ENCODE results near the gene MRGPRF.

- no peak for TF ChIP-seq CTCF (IDR thresholded peaks at IDR 0.05 in 4 of 5, conservative IDR thresholded peaks at IDR 0.05 in 1 of 5)
- TF ChIP-seq POLR2A (IDR thresholded peaks at IDR 0.05) = no peak
These were observed 11.5 kb upstream of the MRGPRF start for GRCh38 chr11:69024509-69024908.

Measured in gastrocnemius medialis (tissue), 4 donors.